HCT116 (cell line): ENCODE data around the gene STX12. TPM values are rescaled to one million over a fixed set of nuclear protein-coding genes. Genes with fewer than 3 reads are reported as not detected.
"Not testable (repeated sequence)": the region's sequence is repeated elsewhere in the genome, so short reads cannot be mapped to it uniquely, and the experiment has no call there.

Experiments used
- ATAC-seq: fragments of 200-7000 bp; cut with Tn5 transposase; 2 replicates; pipeline ENCODE4 v1.9.1; 2020; ENCODE audit warnings: mild to moderate bottlenecking, moderate library complexity
- BruUV-seq: library from RNA; stranded (reverse); fragments of 400-500 nt; replicated peaks from 2 replicates; lab custom pipeline; 2021; lab: Mats Ljungman, UMichigan
- CTCF ChIA-PET: fragments of 300-600 bp; sonication (Branson Sonifier 250); formaldehyde crosslinking; loops from one replicate; lab custom pipeline; 2021; ENCODE audit warnings: antibody characterized with exemption; lab: Charles Lee
- POLR2A ChIA-PET: fragments of 300-600, 350-600 bp; sonication (Branson Sonifier 250); formaldehyde crosslinking; loops from one replicate; lab custom pipeline; 2021; ENCODE audit warnings: antibody characterized with exemption; lab: Charles Lee
- RAD21 ChIA-PET, 2 experiments: fragments of 300-600 bp; sonication (Branson Sonifier 250); formaldehyde crosslinking; loops; one replicate each; lab custom pipeline; 2023; ENCODE audit warnings: low total read pairs in 2 of 2; ENCODE audit not compliant: uncharacterized antibody in 2 of 2, unreplicated experiment in 2 of 2, low non-redundant PET in 1 of 2; lab: Charles Lee
- DNase-seq: peaks from one replicate; pipeline ENCODE4 v3.0.0-alpha.2; 2010; ENCODE audit warnings: low read depth, low spot score
- H2AFZ ChIP-seq: fragments of 200-600 bp; shearing (Covaris generic), sonication (generic); 2 replicates; pipeline ENCODE4 v1.6.1; 2017; ENCODE audit warnings: low read depth, mixed run types, mixed read lengths, antibody characterized with exemption, low read length; ENCODE audit not compliant: poor library complexity, severe bottlenecking
- H3K27ac ChIP-seq: 2 replicates; pipeline ENCODE4 v1.5.1; 2012; ENCODE audit warnings: low read depth, low read length
- H3K27me3 ChIP-seq: fragments of 200-600 bp; sonication (generic); 2 replicates; pipeline ENCODE4 v1.6.1; 2016; ENCODE audit warnings: mixed run types, low read length, mixed read lengths; ENCODE audit not compliant: insufficient read depth
- H3K36me3 ChIP-seq, 2 experiments: fragments of 200-500 bp in 1 of 2; fragments of 200-600 bp in 1 of 2; sonication (Bioruptor generic) in 1 of 2; sonication (generic) in 1 of 2; 2 replicates each; pipeline versions ENCODE4 v1.5.1 to v1.6.1; 2014 to 2016; ENCODE audit warnings: low read length in 2 of 2, inconsistent platforms in 1 of 2, mixed read lengths in 1 of 2, mixed run types in 1 of 2; ENCODE audit not compliant: insufficient read depth in 2 of 2, control insufficient read depth in 1 of 2
- H3K4me1 ChIP-seq, 2 experiments: fragments of 200-600 bp in 1 of 2; sonication (generic) in 1 of 2; 2 replicates each; pipeline versions ENCODE4 v1.5.1 to v1.6.1; 2012 to 2017; ENCODE audit warnings: low read length in 2 of 2, inconsistent platforms in 1 of 2, mild to moderate bottlenecking in 1 of 2, mixed read lengths in 1 of 2, mixed run types in 1 of 2, moderate library complexity in 1 of 2; ENCODE audit not compliant: insufficient read depth in 2 of 2, control insufficient read depth in 1 of 2
- H3K4me2 ChIP-seq: fragments of 200-600 bp; sonication (generic); 2 replicates; pipeline ENCODE4 v1.6.1; 2017; ENCODE audit warnings: mixed run types, low read length, mixed read lengths
- H3K4me3 ChIP-seq, 2 experiments: fragments of 200-600 bp in 1 of 2; sonication (generic) in 1 of 2; replicated peaks in 1 of 2; 2 replicates each; pipeline ENCODE4 v1.5.1; 2011 to 2016; ENCODE audit warnings: low read length in 2 of 2, control low read depth in 1 of 2, low read depth in 1 of 2, mild to moderate bottlenecking in 1 of 2, mixed read lengths in 1 of 2, mixed run types in 1 of 2
- H3K79me2 ChIP-seq: fragments of 200-600 bp; sonication (generic); 2 replicates; pipeline ENCODE4 v1.6.1; 2017; ENCODE audit warnings: mild to moderate bottlenecking, mixed run types, low read length, moderate library complexity, mixed read lengths; ENCODE audit not compliant: insufficient read depth
- H3K9ac ChIP-seq: fragments of 200-600 bp; sonication (generic); 2 replicates; pipeline ENCODE4 v1.6.1; 2016; ENCODE audit warnings: low read length, mixed read lengths
- H3K9me2 ChIP-seq: fragments of 200-600 bp; sonication (generic), shearing (Covaris generic); 2 replicates; pipeline ENCODE4 v1.6.1; 2017; ENCODE audit warnings: mixed run types, mild to moderate bottlenecking, moderate library complexity; ENCODE audit not compliant: insufficient read depth
- H3K9me3 ChIP-seq, 2 experiments: fragments of 200-500 bp in 1 of 2; fragments of 200-600 bp in 1 of 2; sonication (Bioruptor generic) in 1 of 2; sonication (generic) in 1 of 2; 2 replicates each; pipeline ENCODE4 v1.6.1; 2014 to 2017; ENCODE audit warnings: low read length in 2 of 2, mixed read lengths in 2 of 2, inconsistent platforms in 1 of 2, low read depth in 1 of 2, mild to moderate bottlenecking in 1 of 2, mixed run types in 1 of 2, moderate library complexity in 1 of 2; ENCODE audit not compliant: control insufficient read depth in 1 of 2, insufficient read depth in 1 of 2
- H4K20me1 ChIP-seq: fragments of 200-600 bp; sonication (generic), shearing (Covaris generic); 2 replicates; pipeline ENCODE4 v1.6.1; 2017; ENCODE audit warnings: mixed run types, mild to moderate bottlenecking, moderate library complexity; ENCODE audit not compliant: insufficient read depth
- POLR2AphosphoS5 ChIP-seq: IDR thresholded peaks from 2 replicates; pipeline ENCODE4 v1.6.1; 2011; ENCODE audit warnings: mild to moderate bottlenecking, low read depth, low read length, moderate library complexity
- YY1 ChIP-seq: IDR thresholded peaks from 2 replicates; pipeline ENCODE4 v1.6.1; 2011; ENCODE audit warnings: low read length, low read depth, moderate library complexity, mild to moderate bottlenecking; ENCODE audit not compliant: insufficient replicate concordance; ENCODE audit errors: extremely low read depth
- intact Hi-C: fragments of 100-400 bp; cut with micrococcal nuclease; formaldehyde crosslinking; loops from 2 replicates; pipeline ENCODE4 v1.10.0; 2022
- total RNA-seq: library from RNA; stranded (reverse); gene quantifications from one replicate; pipeline ENCODE4 v1.2.1, GENCODE V29; 2021; ENCODE audit not compliant: unreplicated experiment
- TF ChIP-seq, protein P1 (sequence below): IDR thresholded peaks from 2 replicates; pipeline ENCODE4 v1.6.1; 2012

STX12 gene
- total RNA-seq, 1 experiment from 2014 or later, result 27.6 TPM

- H3K9ac ChIP-seq, result no peak overlapping the region
- DNase-seq, result no peak
- CTCF ChIA-PET, result no interaction called here
- no peak for ATAC-seq
- TF ChIP-seq POLR2AphosphoS5, result no peak
- peaks cover 10 to 11% of the 10 kb centered on the region in 2 experiments; a peak in 2 of 4 replicates for H3K36me3 ChIP-seq
- no peaks in the 10 kb centered on the region for H3K9me3 ChIP-seq
- no peak overlapping the region for H2AFZ ChIP-seq
- RAD21 ChIA-PET, result no interaction called here
- no peaks in the 10 kb centered on the region for H3K27me3 ChIP-seq
- BruUV-seq, result TSS peak; percentile 10
- no peak overlapping the region for H3K27ac ChIP-seq
- POLR2A ChIA-PET, result no interaction called here
- H3K4me1 ChIP-seq, result peaks cover 0 to 3% of the 10 kb centered on the region in 2 experiments; a peak in 1 of 4 replicates
- intact Hi-C loops, result loop anchor here (5.0 kb wide), 2 partner anchors 237 to 747 kb away; no protein-coding TSS in a partner anchor
- no peaks in the 10 kb centered on the region for H3K9me2 ChIP-seq
- no peak overlapping the region for H3K4me3 ChIP-seq
- no peaks in the 10 kb centered on the region for H3K79me2 ChIP-seq
- no peak overlapping the region for H3K4me2 ChIP-seq
- no peaks in the 10 kb centered on the region for H4K20me1 ChIP-seq
Observed at GRCh38 chr1:27855085-27855484, 82.1 kb downstream of the STX12 start.

DNA sequence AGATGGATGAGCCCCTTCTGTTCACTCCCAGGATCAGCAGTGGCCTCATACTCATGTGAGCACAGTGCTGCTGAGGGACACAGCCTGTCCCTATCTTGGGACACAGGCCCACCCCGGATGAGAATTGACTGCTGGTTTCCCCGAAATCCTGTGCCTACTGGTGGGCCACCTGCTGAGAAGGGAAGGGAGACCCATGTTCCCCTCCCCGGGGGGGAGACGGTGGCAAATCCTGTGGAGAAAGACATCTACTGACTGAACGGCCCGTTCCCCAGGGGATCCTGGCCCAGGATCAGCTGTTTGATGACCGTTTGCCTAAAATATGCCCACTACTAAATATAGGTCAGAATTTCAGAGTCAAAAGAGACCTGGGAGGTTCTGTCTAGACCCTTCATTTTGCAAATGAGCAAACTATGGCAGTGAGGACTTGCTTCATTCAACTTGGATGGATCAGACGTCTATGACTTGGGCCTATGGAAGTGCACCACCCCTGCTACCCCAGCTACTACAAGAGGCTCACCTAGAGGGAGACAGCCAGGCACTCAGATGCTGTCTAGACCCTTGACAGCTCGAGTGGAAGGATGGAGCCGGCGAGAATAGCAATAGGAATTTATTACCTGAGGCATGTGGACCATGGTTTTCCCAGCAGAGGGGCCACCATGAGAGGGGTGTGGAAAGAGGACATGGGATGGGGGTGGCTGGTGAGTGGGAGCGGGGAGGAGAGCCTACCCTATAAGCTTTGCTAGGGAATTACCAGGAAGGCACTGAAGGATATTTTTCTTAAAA lies 83.7 kb downstream of the STX12 start:
- Histone ChIP-seq H4K20me1 (no peaks in the 10 kb centered on the region), H3K27me3 (no peaks in the 10 kb centered on the region), H3K9me2 (no peaks in the 10 kb centered on the region), H3K4me2 (no peak overlapping the region), H3K4me3 (no peak overlapping the region), H3K9ac (no peak overlapping the region), H3K36me3 (peaks cover under 1 to 2% of the 10 kb centered on the region in 2 experiments; a peak in 2 of 4 replicates), H3K79me2 (no peaks in the 10 kb centered on the region), H3K27ac (no peak overlapping the region), H2AFZ (no peak overlapping the region), H3K9me3 (no peaks in the 10 kb centered on the region), H3K4me1 (peaks cover 0 to 3% of the 10 kb centered on the region in 2 experiments; a peak in 1 of 4 replicates)
- CTCF ChIA-PET, result no interaction called here
- BruUV-seq, result no TSS peak
- RAD21 ChIA-PET, result interaction anchor here in 1 of 2 experiments (0.7 kb wide), 1 partner anchor 187 kb away, joined by 3 read pairs; no protein-coding TSS in a partner anchor
- intact Hi-C loops, result loop anchor here (5.0 kb wide), 2 partner anchors 236 to 746 kb away; no protein-coding TSS in a partner anchor
- TF ChIP-seq, protein P1, sequence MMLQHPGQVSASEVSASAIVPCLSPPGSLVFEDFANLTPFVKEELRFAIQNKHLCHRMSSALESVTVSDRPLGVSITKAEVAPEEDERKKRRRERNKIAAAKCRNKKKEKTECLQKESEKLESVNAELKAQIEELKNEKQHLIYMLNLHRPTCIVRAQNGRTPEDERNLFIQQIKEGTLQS, result no peak
- TF ChIP-seq YY1, result no peak
- no peak for DNase-seq
- ATAC-seq, result no peak
- POLR2A ChIA-PET, result no interaction called here

DNA sequence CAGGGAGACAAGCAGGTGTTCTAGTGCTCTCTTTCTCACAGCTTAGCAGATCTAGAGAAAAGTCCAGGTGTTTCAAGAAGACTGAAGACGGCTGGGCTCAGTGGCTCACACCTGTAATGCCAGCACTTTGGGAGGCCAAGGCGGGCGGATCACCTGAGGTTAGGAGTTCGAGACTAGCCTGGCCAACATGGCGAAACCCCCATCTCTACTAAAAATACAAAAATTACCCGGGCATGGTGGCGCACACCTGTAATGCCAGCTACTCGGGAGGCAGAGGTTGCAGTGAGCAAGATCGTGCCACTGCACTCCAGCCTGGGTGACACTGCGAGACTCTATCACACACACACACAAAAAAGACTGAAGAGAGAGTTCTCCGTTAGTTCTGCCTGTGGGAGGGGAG lies 84.5 kb downstream of the STX12 start:
- H3K27ac ChIP-seq, H3K36me3 ChIP-seq, DNase-seq, H3K4me2 ChIP-seq, H3K9me2 ChIP-seq, H2AFZ ChIP-seq, H3K4me1 ChIP-seq, ATAC-seq, H4K20me1 ChIP-seq, H3K79me2 ChIP-seq, BruUV-seq, H3K27me3 ChIP-seq, POLR2A ChIA-PET, H3K9me3 ChIP-seq, H3K4me3 ChIP-seq, H3K9ac ChIP-seq: not testable (repeated sequence)
- ChIA-PET CTCF (interaction anchor here (0.5 to 1.7 kb wide), 10 partner anchors 12 to 511 kb away, joined by 3 to 12 read pairs (median 4); no protein-coding TSS in a partner anchor), RAD21 (interaction anchor here (0.7 to 1.2 kb wide), 7 partner anchors 104 to 391 kb away, joined by 3 to 4 read pairs (median 3); no protein-coding TSS in a partner anchor)
- intact Hi-C loops, result loop anchor here (5.0 kb wide), 2 partner anchors 235 to 745 kb away; no protein-coding TSS in a partner anchor
